ENCODE measurements around the gene NDUFAF2. TPM values are rescaled to one million over a fixed set of nuclear protein-coding genes. Genes with fewer than 3 reads are reported as not detected.

The NDUFAF2 gene
- total RNA-seq, 1 donor from 2014 or later: 46.0 TPM

GRCh38 chr5:61182449-61182848 is 237.4 kb downstream of the NDUFAF2 start:
- Mint-ChIP-seq H3K36me3 (ENCODE audit: low read depth, unreplicated experiment) (peaks cover 5% of the 10 kb centered on the region), H3K27me3 (ENCODE audit: low read depth, unreplicated experiment) (peaks cover 2% of the 10 kb centered on the region), H3K4me3 (ENCODE audit: unreplicated experiment) (no peak overlapping the region), H3K27ac (ENCODE audit: unreplicated experiment) (no peak overlapping the region), H3K4me1 (ENCODE audit: low read depth, unreplicated experiment) (peaks cover 4% of the 10 kb centered on the region), H3K9me3 (ENCODE audit: unreplicated experiment) (peaks cover 4% of the 10 kb centered on the region)
- TF ChIP-seq CTCF (IDR thresholded peaks at IDR 0.05; ENCODE audit: insufficient read depth, low read depth, low read length) (no peak), EZH2 (IDR thresholded peaks at IDR 0.05; ENCODE audit: insufficient read depth, low read length) (no peak)
- Histone ChIP-seq H3K9ac (ENCODE audit: low read length) (no peak overlapping the region), H3K36me3 (ENCODE audit: insufficient read depth, low read length) (no peaks in the 10 kb centered on the region), H3K79me2 (ENCODE audit: insufficient read depth, low read length) (no peaks in the 10 kb centered on the region), H3K4me1 (ENCODE audit: insufficient read depth, low read length) (no peaks in the 10 kb centered on the region), H3K4me2 (ENCODE audit: low read length) (no peak overlapping the region), H3K27me3 (ENCODE audit: insufficient read depth, low read length) (no peaks in the 10 kb centered on the region), H3K27ac (ENCODE audit: low read depth, low read length) (no peak overlapping the region), H2AFZ (ENCODE audit: low read depth, low read length) (no peak overlapping the region), H3K4me3 (ENCODE audit: insufficient read depth, low read depth, low read length) (no peak overlapping the region), H4K20me1 (ENCODE audit: insufficient read depth, low read length) (no peaks in the 10 kb centered on the region), H3K9me3 (ENCODE audit: insufficient read depth, low read depth, low read length) (no peaks in the 10 kb centered on the region)
- no peak for DNase-seq (ENCODE audit: low read depth)
- no peak for FAIRE-seq

GRCh38 chr5:61183538-61183937 is 238.5 kb downstream of the NDUFAF2 start:
- no peak overlapping the region for H3K9ac ChIP-seq (ENCODE audit: low read length)
- no peaks in the 10 kb centered on the region for H3K27me3 ChIP-seq (ENCODE audit: insufficient read depth, low read length)
- no peak overlapping the region for H3K4me3 ChIP-seq (ENCODE audit: insufficient read depth, low read depth, low read length)
- no peak overlapping the region for H3K27ac Mint-ChIP-seq (ENCODE audit: unreplicated experiment)
- no peaks in the 10 kb centered on the region for H3K27me3 Mint-ChIP-seq (ENCODE audit: low read depth, unreplicated experiment)
- H3K4me3 Mint-ChIP-seq (ENCODE audit: unreplicated experiment): no peak overlapping the region
- peaks cover 2% of the 10 kb centered on the region for H3K4me1 Mint-ChIP-seq (ENCODE audit: low read depth, unreplicated experiment)
- no peaks in the 10 kb centered on the region for H3K9me3 ChIP-seq (ENCODE audit: insufficient read depth, low read depth, low read length)
- H4K20me1 ChIP-seq (ENCODE audit: insufficient read depth, low read length): no peaks in the 10 kb centered on the region
- TF ChIP-seq CTCF (IDR thresholded peaks at IDR 0.05; ENCODE audit: insufficient read depth, low read depth, low read length) (no peak), EZH2 (IDR thresholded peaks at IDR 0.05; ENCODE audit: insufficient read depth, low read length) (no peak)
- no peak overlapping the region for H3K27ac ChIP-seq (ENCODE audit: low read depth, low read length)
- no peak overlapping the region for H3K4me2 ChIP-seq (ENCODE audit: low read length)
- H3K4me1 ChIP-seq (ENCODE audit: insufficient read depth, low read length): no peaks in the 10 kb centered on the region
- no peaks in the 10 kb centered on the region for H3K79me2 ChIP-seq (ENCODE audit: insufficient read depth, low read length)
- H3K9me3 Mint-ChIP-seq (ENCODE audit: unreplicated experiment): peaks cover 4% of the 10 kb centered on the region
- H3K36me3 Mint-ChIP-seq (ENCODE audit: low read depth, unreplicated experiment): peaks cover 7% of the 10 kb centered on the region
- H2AFZ ChIP-seq (ENCODE audit: low read depth, low read length): no peak overlapping the region
- H3K36me3 ChIP-seq (ENCODE audit: insufficient read depth, low read length): no peaks in the 10 kb centered on the region
- DNase-seq (ENCODE audit: low read depth): no peak
- FAIRE-seq: no peak

- Mint-ChIP-seq H3K27me3 (ENCODE audit: low read depth, unreplicated experiment) (no peaks in the 10 kb centered on the region), H3K4me1 (ENCODE audit: low read depth, unreplicated experiment) (peaks cover 2% of the 10 kb centered on the region), H3K27ac (ENCODE audit: unreplicated experiment) (no peak overlapping the region), H3K4me3 (ENCODE audit: unreplicated experiment) (no peak overlapping the region), H3K36me3 (ENCODE audit: low read depth, unreplicated experiment) (peaks cover 5% of the 10 kb centered on the region), H3K9me3 (ENCODE audit: unreplicated experiment) (peaks cover 5% of the 10 kb centered on the region)
- TF ChIP-seq EZH2 (IDR thresholded peaks at IDR 0.05; ENCODE audit: insufficient read depth, low read length): no peak
- TF ChIP-seq CTCF (IDR thresholded peaks at IDR 0.05; ENCODE audit: insufficient read depth, low read depth, low read length): no peak
- Histone ChIP-seq H3K79me2 (ENCODE audit: insufficient read depth, low read length) (no peaks in the 10 kb centered on the region), H3K27ac (ENCODE audit: low read depth, low read length) (no peak overlapping the region), H3K4me2 (ENCODE audit: low read length) (no peak overlapping the region), H4K20me1 (ENCODE audit: insufficient read depth, low read length) (no peaks in the 10 kb centered on the region), H3K27me3 (ENCODE audit: insufficient read depth, low read length) (no peaks in the 10 kb centered on the region), H3K9ac (ENCODE audit: low read length) (no peak overlapping the region), H3K4me3 (ENCODE audit: insufficient read depth, low read depth, low read length) (no peak overlapping the region), H3K36me3 (ENCODE audit: insufficient read depth, low read length) (no peaks in the 10 kb centered on the region), H2AFZ (ENCODE audit: low read depth, low read length) (no peak overlapping the region), H3K4me1 (ENCODE audit: insufficient read depth, low read length) (no peaks in the 10 kb centered on the region), H3K9me3 (ENCODE audit: insufficient read depth, low read depth, low read length) (no peaks in the 10 kb centered on the region)
- FAIRE-seq: no peak
- peak; percentile 35 for DNase-seq (ENCODE audit: low read depth)
Observed at GRCh38 chr5:61184708-61185107, 239.7 kb downstream of the NDUFAF2 start.
